Transverse colon (tissue), 3 donors: ENCODE results near the gene MARS1.

ENCODE experiments used
- CTCF ChIP-seq, 5 experiments: fragments of 200-600 bp in 3 of 5; fragments of 450-650 bp in 2 of 5; sonication (generic) in 3 of 5; IDR thresholded peaks; 1 replicate in 2 of 5; 2 replicates in 3 of 5; pipeline ENCODE4 v1.5.1; 2016 to 2017; ENCODE audit warnings: antibody characterized with exemption in 5 of 5, inconsistent platforms in 3 of 5, mild to moderate bottlenecking in 2 of 5, moderate library complexity in 1 of 5
- POLR2A ChIP-seq: fragments of 450-650 bp; IDR thresholded peaks from one replicate; pipeline ENCODE4 v1.6.1; 2016; ENCODE audit warnings: antibody characterized with exemption, mild to moderate bottlenecking, moderate library complexity

GRCh38 chr12:57549203-57549908 lies 61.5 kb downstream of the MARS1 start:
- no peak for TF ChIP-seq CTCF (IDR thresholded peaks at IDR 0.05)
- TF ChIP-seq POLR2A: no peak
